ENCODE data around the gene RALGPS1.
"Not testable (repeated sequence)": the region's sequence is repeated elsewhere in the genome, so short reads cannot be mapped to it uniquely, and the experiment has no call there.

RALGPS1 gene

GRCh38 chr9:127167560-127168326 lies 253.2 kb downstream of the RALGPS1 start:
- H3K27ac Mint-ChIP-seq: no peak overlapping the region
- no peaks in the 10 kb centered on the region for H3K9me3 Mint-ChIP-seq (ENCODE audit: low read depth)
- H3K4me1 Mint-ChIP-seq (ENCODE audit: low read depth): peaks cover 11% of the 10 kb centered on the region
- H3K27me3 Mint-ChIP-seq: no peaks in the 10 kb centered on the region
- no peak overlapping the region for H3K4me3 Mint-ChIP-seq
- H3K36me3 Mint-ChIP-seq: peaks cover 13% of the 10 kb centered on the region

GRCh38 chr9:127168756-127169574 lies 254.4 kb downstream of the RALGPS1 start:
- Mint-ChIP-seq H3K36me3 (peaks cover 13% of the 10 kb centered on the region), H3K9me3 (ENCODE audit: low read depth) (no peaks in the 10 kb centered on the region), H3K4me3 (no peak overlapping the region), H3K27ac (no peak overlapping the region), H3K4me1 (ENCODE audit: low read depth) (no peaks in the 10 kb centered on the region), H3K27me3 (no peaks in the 10 kb centered on the region)

GRCh38 chr9:127169575-127169883 lies 254.9 kb downstream of the RALGPS1 start:
- no peaks in the 10 kb centered on the region for H3K9me3 Mint-ChIP-seq (ENCODE audit: low read depth)
- H3K36me3 Mint-ChIP-seq: peaks cover 13% of the 10 kb centered on the region
- H3K4me1 Mint-ChIP-seq (ENCODE audit: low read depth): no peaks in the 10 kb centered on the region
- H3K27ac Mint-ChIP-seq: no peak overlapping the region
- H3K27me3 Mint-ChIP-seq: no peaks in the 10 kb centered on the region
- H3K4me3 Mint-ChIP-seq: no peak overlapping the region

- Mint-ChIP-seq H3K4me1 (ENCODE audit: low read depth) (no peaks in the 10 kb centered on the region), H3K4me3 (no peak overlapping the region), H3K36me3 (peaks cover 13% of the 10 kb centered on the region), H3K9me3 (ENCODE audit: low read depth) (no peaks in the 10 kb centered on the region), H3K27ac (no peak overlapping the region), H3K27me3 (no peaks in the 10 kb centered on the region)
Observed at GRCh38 chr9:127170103-127170502, 255.5 kb downstream of the RALGPS1 start.

GRCh38 chr9:127170652-127171051 lies 256.1 kb downstream of the RALGPS1 start:
- H3K4me1 Mint-ChIP-seq (ENCODE audit: low read depth): no peaks in the 10 kb centered on the region
- H3K9me3 Mint-ChIP-seq (ENCODE audit: low read depth): no peaks in the 10 kb centered on the region
- no peaks in the 10 kb centered on the region for H3K27me3 Mint-ChIP-seq
- peaks cover 13% of the 10 kb centered on the region for H3K36me3 Mint-ChIP-seq
- H3K27ac Mint-ChIP-seq: no peak overlapping the region
- no peak overlapping the region for H3K4me3 Mint-ChIP-seq

- peaks cover 13% of the 10 kb centered on the region for H3K36me3 Mint-ChIP-seq
- H3K9me3 Mint-ChIP-seq (ENCODE audit: low read depth); H3K27ac Mint-ChIP-seq; H3K4me1 Mint-ChIP-seq (ENCODE audit: low read depth); H3K4me3 Mint-ChIP-seq; H3K27me3 Mint-ChIP-seq: not testable (repeated sequence)
Observed at GRCh38 chr9:127171348-127171747, 256.8 kb downstream of the RALGPS1 start.

- no peaks in the 10 kb centered on the region for H3K9me3 Mint-ChIP-seq (ENCODE audit: low read depth)
- no peak overlapping the region for H3K4me3 Mint-ChIP-seq
- H3K4me1 Mint-ChIP-seq (ENCODE audit: low read depth): no peaks in the 10 kb centered on the region
- H3K27me3 Mint-ChIP-seq: no peaks in the 10 kb centered on the region
- no peak overlapping the region for H3K27ac Mint-ChIP-seq
- peaks cover 11% of the 10 kb centered on the region for H3K36me3 Mint-ChIP-seq
Observed at GRCh38 chr9:127172066-127172707, 257.6 kb downstream of the RALGPS1 start.

- Mint-ChIP-seq H3K4me1 (ENCODE audit: low read depth) (no peaks in the 10 kb centered on the region), H3K27ac (no peak overlapping the region), H3K9me3 (ENCODE audit: low read depth) (no peaks in the 10 kb centered on the region), H3K27me3 (no peaks in the 10 kb centered on the region), H3K4me3 (no peak overlapping the region), H3K36me3 (peaks cover 6% of the 10 kb centered on the region)
Observed at GRCh38 chr9:127173063-127173462, 258.5 kb downstream of the RALGPS1 start.

GRCh38 chr9:127174386-127175318 lies 260.1 kb downstream of the RALGPS1 start:
- H3K4me3 Mint-ChIP-seq: no peak overlapping the region
- H3K4me1 Mint-ChIP-seq (ENCODE audit: low read depth): no peaks in the 10 kb centered on the region
- no peak overlapping the region for H3K27ac Mint-ChIP-seq
- H3K9me3 Mint-ChIP-seq (ENCODE audit: low read depth): no peaks in the 10 kb centered on the region
- H3K27me3 Mint-ChIP-seq: no peaks in the 10 kb centered on the region
- H3K36me3 Mint-ChIP-seq: peaks cover 2% of the 10 kb centered on the region

GRCh38 chr9:127175319-127175715 lies 260.7 kb downstream of the RALGPS1 start:
- Mint-ChIP-seq H3K27me3 (no peaks in the 10 kb centered on the region), H3K4me1 (ENCODE audit: low read depth) (no peaks in the 10 kb centered on the region), H3K36me3 (peaks cover 2% of the 10 kb centered on the region), H3K9me3 (ENCODE audit: low read depth) (no peaks in the 10 kb centered on the region), H3K4me3 (no peak overlapping the region), H3K27ac (no peak overlapping the region)

- Mint-ChIP-seq H3K27me3 (no peaks in the 10 kb centered on the region), H3K27ac (no peak overlapping the region), H3K4me1 (ENCODE audit: low read depth) (no peaks in the 10 kb centered on the region), H3K9me3 (ENCODE audit: low read depth) (no peaks in the 10 kb centered on the region), H3K36me3 (peaks cover 2% of the 10 kb centered on the region), H3K4me3 (no peak overlapping the region)
Observed at GRCh38 chr9:127175764-127176163, 261.2 kb downstream of the RALGPS1 start.

GRCh38 chr9:127176631-127177030 lies 262.0 kb downstream of the RALGPS1 start:
- Mint-ChIP-seq H3K27me3 (no peaks in the 10 kb centered on the region), H3K36me3 (peaks cover 2% of the 10 kb centered on the region), H3K4me1 (ENCODE audit: low read depth) (no peaks in the 10 kb centered on the region), H3K4me3 (no peak overlapping the region), H3K9me3 (ENCODE audit: low read depth) (no peaks in the 10 kb centered on the region), H3K27ac (no peak overlapping the region)

- Mint-ChIP-seq H3K9me3 (ENCODE audit: low read depth) (no peaks in the 10 kb centered on the region), H3K36me3 (peaks cover 2% of the 10 kb centered on the region), H3K4me3 (no peak overlapping the region), H3K4me1 (ENCODE audit: low read depth) (no peaks in the 10 kb centered on the region), H3K27ac (no peak overlapping the region), H3K27me3 (no peaks in the 10 kb centered on the region)
Observed at GRCh38 chr9:127177231-127177630, 262.6 kb downstream of the RALGPS1 start.

GRCh38 chr9:127177665-127178265 lies 263.2 kb downstream of the RALGPS1 start:
- Mint-ChIP-seq H3K27ac (no peak overlapping the region), H3K36me3 (no peaks in the 10 kb centered on the region), H3K4me1 (ENCODE audit: low read depth) (no peaks in the 10 kb centered on the region), H3K27me3 (no peaks in the 10 kb centered on the region), H3K4me3 (no peak overlapping the region), H3K9me3 (ENCODE audit: low read depth) (no peaks in the 10 kb centered on the region)
